Upper lobe of left lung (tissue), 6 donors: Measurements from ENCODE around the gene PLXNA2. TPM values are rescaled to one million over a fixed set of nuclear protein-coding genes. Genes with fewer than 3 reads are reported as not detected.

ENCODE experiments used
- ATAC-seq, 2 donors: fragments of 200-7000 bp; cut with Tn5 transposase; one replicate each; pipeline ENCODE4 v1.9.1; 2022; ENCODE audit warnings: mild to moderate bottlenecking in 2 of 2, moderate library complexity in 2 of 2; ENCODE audit not compliant: low FRiP score in 2 of 2
- DNase-seq, 2 donors: peaks; one replicate each; pipeline ENCODE4 v3.0.0-alpha.2; 2019 to 2020
- H3K27ac ChIP-seq, 4 donors: fragments of 200-600 bp; sonication (generic); one replicate each; pipeline ENCODE4 v1.5.1; 2016 to 2019
- H3K27me3 ChIP-seq, 4 donors: fragments of 200-600 bp; sonication (generic); one replicate each; pipeline ENCODE4 v1.5.1; 2017 to 2019
- H3K36me3 ChIP-seq, 4 donors: fragments of 200-600 bp; sonication (generic); one replicate each; pipeline ENCODE4 v1.5.1; 2016 to 2019
- H3K4me1 ChIP-seq, 4 donors: fragments of 200-600 bp; sonication (generic); one replicate each; pipeline ENCODE4 v1.5.1; 2018 to 2019
- H3K4me3 ChIP-seq, 4 donors: fragments of 200-600 bp; sonication (generic); one replicate each; pipeline ENCODE4 v1.5.1; 2017 to 2019; ENCODE audit warnings: mild to moderate bottlenecking in 2 of 4, moderate library complexity in 1 of 4
- H3K9me3 ChIP-seq, 4 donors: fragments of 200-600 bp; sonication (generic); one replicate each; pipeline ENCODE4 v1.5.1; 2018 to 2019
- CTCF ChIP-seq, 6 experiments: fragments of 450-650 bp in 4 of 6; fragments of 200-600 bp in 2 of 6; sonication (generic) in 2 of 6; IDR thresholded peaks; one replicate each; pipeline ENCODE4 v1.5.1; 2016 to 2019; ENCODE audit warnings: antibody characterized with exemption in 6 of 6
- EP300 ChIP-seq, 4 donors: sonication (generic); formaldehyde crosslinking; IDR thresholded peaks; one replicate each; pipeline ENCODE4 v1.5.1; 2017; ENCODE audit warnings: antibody characterized with exemption in 4 of 4, control low read depth in 2 of 4
- POLR2A ChIP-seq, 4 donors: fragments of 450-650 bp; IDR thresholded peaks; one replicate each; pipeline ENCODE4 v1.5.1; 2016 to 2017; ENCODE audit warnings: antibody characterized with exemption in 4 of 4, mild to moderate bottlenecking in 2 of 4
- POLR2AphosphoS5 ChIP-seq, 2 donors: sonication (generic); formaldehyde crosslinking; IDR thresholded peaks; one replicate each; pipeline ENCODE4 v1.5.1; 2017; ENCODE audit warnings: antibody characterized with exemption in 2 of 2
- WGBS, 2 donors: methylation state at CpG; one replicate each; pipeline ENCODE4 v1.1.5; 2017 to 2018; 5-methylcytosine and 5-hydroxymethylcytosine counted together
- total RNA-seq, 6 donors: library from RNA; depleted of rRNA in 4 of 6; stranded (reverse); fragments of >200 nt in 4 of 6; gene quantifications; one replicate each; pipeline versions ENCODE4 v1.1.0 to v1.2.1, GENCODE V29; 2016 to 2021
- donor health status: DM: no; HTN: no; CAD: no; lungs with moderate emphysema.
- donor health status: DM: no; HTN: yes; CAD: no; lungs with severe emphysema.

Gene PLXNA2
- total RNA-seq, 6 donors from 2014 or later, result 77.5 to 150 (median 101) TPM

- Histone ChIP-seq H3K4me3 (no peak overlapping the region), H3K27ac (no peak overlapping the region), H3K36me3 (peaks cover 4 to 91% (median 66%) of the 10 kb centered on the region in 4 donors), H3K9me3 (no peaks in the 10 kb centered on the region), H3K4me1 (peaks cover 0 to 10% (median 6%) of the 10 kb centered on the region in 4 donors), H3K27me3 (no peaks in the 10 kb centered on the region)
- no peak for TF ChIP-seq EP300 (IDR thresholded peaks at IDR 0.05)
- TF ChIP-seq CTCF (IDR thresholded peaks at IDR 0.05), result no peak
- TF ChIP-seq POLR2A (IDR thresholded peaks at IDR 0.05), result no peak
- no peak for TF ChIP-seq POLR2AphosphoS5 (IDR thresholded peaks at IDR 0.05)
- ATAC-seq (no peak), DNase-seq (no peak)
- WGBS, 2 donors, result 92 to 97% methylated on average over 3 of the region's 3 CpGs
Observed at GRCh38 chr1:208052926-208053407, 191.2 kb downstream of the PLXNA2 start.

GRCh38 chr1:208052135-208052534, 192.0 kb downstream of the PLXNA2 start:
- ATAC-seq, result no peak
- H3K4me3 ChIP-seq, result no peak overlapping the region
- TF ChIP-seq CTCF (IDR thresholded peaks at IDR 0.05), result no peak
- TF ChIP-seq EP300 (IDR thresholded peaks at IDR 0.05), result no peak
- TF ChIP-seq POLR2A (IDR thresholded peaks at IDR 0.05), result no peak
- TF ChIP-seq POLR2AphosphoS5 (IDR thresholded peaks at IDR 0.05), result no peak
- no peaks in the 10 kb centered on the region for H3K9me3 ChIP-seq
- DNase-seq, result no peak
- H3K27ac ChIP-seq, result no peak overlapping the region
- peaks cover 0 to 89% (median 61%) of the 10 kb centered on the region in 4 donors for H3K36me3 ChIP-seq
- no peaks in the 10 kb centered on the region for H3K27me3 ChIP-seq
- 91 to 93% methylated on average over 8 of the region's 8 CpGs for WGBS, 2 donors
- peaks cover 0 to 13% (median 6%) of the 10 kb centered on the region in 4 donors for H3K4me1 ChIP-seq

- Histone ChIP-seq H3K9me3 (no peaks in the 10 kb centered on the region), H3K27me3 (no peaks in the 10 kb centered on the region), H3K36me3 (peaks cover 0 to 84% (median 59%) of the 10 kb centered on the region in 4 donors), H3K4me3 (no peak overlapping the region), H3K4me1 (peaks cover 0 to 13% (median 7%) of the 10 kb centered on the region in 4 donors), H3K27ac (no peak overlapping the region)
- no peak for DNase-seq
- no peak for TF ChIP-seq CTCF (IDR thresholded peaks at IDR 0.05)
- TF ChIP-seq POLR2A (IDR thresholded peaks at IDR 0.05), result no peak
- TF ChIP-seq EP300 (IDR thresholded peaks at IDR 0.05), result no peak
- TF ChIP-seq POLR2AphosphoS5 (IDR thresholded peaks at IDR 0.05), result no peak
- ATAC-seq, result no peak
- 82 to 97% methylated on average over 3 of the region's 3 CpGs for WGBS, 2 donors
Observed at GRCh38 chr1:208051651-208052050, 192.5 kb downstream of the PLXNA2 start.

GRCh38 chr1:208048904-208049303, 195.3 kb downstream of the PLXNA2 start:
- no peaks in the 10 kb centered on the region for H3K9me3 ChIP-seq
- H3K36me3 ChIP-seq, result peaks cover 0 to 92% (median 66%) of the 10 kb centered on the region in 4 donors
- H3K27ac ChIP-seq, result peak overlapping the region; percentile 42 to 78 (median 54)
- peaks cover 5 to 13% (median 10%) of the 10 kb centered on the region in 4 donors for H3K4me1 ChIP-seq
- no peak for DNase-seq
- H3K27me3 ChIP-seq, result no peaks in the 10 kb centered on the region
- TF ChIP-seq POLR2A (IDR thresholded peaks at IDR 0.05) (no peak), EP300 (IDR thresholded peaks at IDR 0.05) (no peak), CTCF (IDR thresholded peaks at IDR 0.05) (no peak), POLR2AphosphoS5 (IDR thresholded peaks at IDR 0.05) (no peak)
- peak in 1 of 2 donors; percentile 44 for ATAC-seq
- 73% methylated on average over 4 of the region's 4 CpGs for WGBS, 2 donors
- H3K4me3 ChIP-seq, result no peak overlapping the region

- WGBS, 2 donors, result 68 to 73% methylated on average over 6 of the region's 6 CpGs
- Histone ChIP-seq H3K36me3 (peaks cover 0 to 92% (median 67%) of the 10 kb centered on the region in 4 donors), H3K9me3 (no peaks in the 10 kb centered on the region), H3K27me3 (no peaks in the 10 kb centered on the region), H3K27ac (peak overlapping the region; percentile 42 to 78 (median 54)), H3K4me3 (no peak overlapping the region), H3K4me1 (peaks cover 5 to 17% (median 10%) of the 10 kb centered on the region in 4 donors)
- TF ChIP-seq EP300 (IDR thresholded peaks at IDR 0.05) (no peak), CTCF (IDR thresholded peaks at IDR 0.05) (no peak), POLR2A (IDR thresholded peaks at IDR 0.05) (no peak), POLR2AphosphoS5 (IDR thresholded peaks at IDR 0.05) (no peak)
- DNase-seq (no peak), ATAC-seq (peak; percentile 1 to 78)
Observed at GRCh38 chr1:208047975-208048374, 196.2 kb downstream of the PLXNA2 start.
